Measurements from ENCODE around the gene AEBP1. TPM values are rescaled to one million over a fixed set of nuclear protein-coding genes. Genes with fewer than 3 reads are reported as not detected.
A peak's percentile ranks its signal among the peaks of the same experiment; 100 is the strongest.

The AEBP1 gene
- total and polyA plus RNA-seq, 9 of the 15 experiments (the other 6 are each of a cell fraction or from before 2014, with no cell fraction given) = 0.03 to 0.78 (median 0.30) TPM; not detected in 2

DNA sequence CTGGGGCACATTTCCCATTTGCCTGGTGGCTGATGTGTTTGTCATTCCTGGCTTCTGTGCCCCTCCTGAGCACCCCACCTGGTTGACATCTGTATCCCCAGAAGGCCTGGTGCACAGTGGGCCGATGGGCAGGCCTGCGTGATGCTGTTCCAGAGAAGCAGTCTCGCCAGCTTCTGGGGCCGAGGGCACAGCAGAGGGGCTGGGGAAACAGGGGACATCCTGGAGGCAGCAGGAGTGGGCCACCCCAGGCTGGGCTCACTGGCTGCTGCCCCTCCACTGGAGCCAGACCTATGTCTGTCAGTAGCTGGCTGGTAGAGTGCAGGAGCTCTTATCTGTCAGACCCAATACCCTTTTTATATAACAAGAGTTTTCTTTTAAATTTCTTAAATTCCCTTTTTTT, 37.9 kb downstream of the AEBP1 start:
- no peak overlapping the region for H3K4me2 ChIP-seq (ENCODE audit: insufficient read depth, low read length)
- peak overlapping the region in 1 of 2 experiments; percentile 80; a peak in 2 of 4 replicates for H3K9ac ChIP-seq (ENCODE audit: insufficient read depth in 1 of 2, low read depth in 2 of 2, low read length in 2 of 2)
- no peaks in the 10 kb centered on the region for H3K27me3 ChIP-seq (ENCODE audit: control insufficient read depth in 2 of 2, insufficient read depth in 2 of 2, low read length in 2 of 2)
- H3K36me3 ChIP-seq (ENCODE audit: control insufficient read depth, insufficient read depth, low read length) = no peaks in the 10 kb centered on the region
- H3K4me3 ChIP-seq = no peak overlapping the region
- H4K20me1 ChIP-seq (replicated peaks; ENCODE audit: control insufficient read depth, insufficient read depth, low read length) = no peaks in the 10 kb centered on the region; the same call in 1 of the 2 replicates
- ChIA-PET CTCF (ENCODE audit: low intra/inter-chr PET ratio) (no interaction called here), POLR2A (interaction anchor here (0.8 to 0.9 kb wide), 2 partner anchors 9 to 20 kb away, joined by 3 to 5 read pairs; no protein-coding TSS in a partner anchor)
- DNase-seq (ENCODE audit: extremely low read depth in 1 of 4, low spot score in 3 of 4) (no peak), FAIRE-seq (no peak), ATAC-seq (no peak)
- BruUV-seq (replicated peaks) = no TSS peak
- in situ Hi-C loops (cut with MboI) = no loop called here
- peaks cover 9 to 38% of the 10 kb centered on the region in 2 experiments for H3K4me1 ChIP-seq (replicated peaks in 1 of 2; ENCODE audit: control insufficient read depth in 2 of 2, insufficient read depth in 2 of 2, low read length in 2 of 2)
- H3K27ac ChIP-seq (ENCODE audit: extremely low read depth, low read depth, low read length) = no peak overlapping the region
- no peak for TF ChIP-seq ATF7 (IDR thresholded peaks at IDR 0.05)
- TF ChIP-seq YY1 (IDR thresholded peaks at IDR 0.05; ENCODE audit: borderline replicate concordance in 1 of 3, control insufficient read depth in 1 of 3, extremely low read depth in 1 of 3, insufficient read depth in 3 of 3, insufficient read length in 1 of 3, insufficient replicate concordance in 2 of 3, low read depth in 1 of 3, low read length in 2 of 3) = no peak
- TF ChIP-seq KLF6 (CRISPR knock-in tag; IDR thresholded peaks at IDR 0.05; ENCODE audit: borderline replicate concordance) = no peak
- no peak for TF ChIP-seq ZC3H8 (IDR thresholded peaks at IDR 0.05)
- TF ChIP-seq ZFP30 (CRISPR knock-in tag; IDR thresholded peaks at IDR 0.05; ENCODE audit: borderline replicate concordance) = no peak
- TF ChIP-seq CREBBP (IDR thresholded peaks at IDR 0.05; ENCODE audit: low read depth, low read length) = no peak
- TF ChIP-seq PCBP2 (IDR thresholded peaks at IDR 0.05; ENCODE audit: low read depth, low read length, poor library complexity, severe bottlenecking) = no peak
- TF ChIP-seq, protein P1, sequence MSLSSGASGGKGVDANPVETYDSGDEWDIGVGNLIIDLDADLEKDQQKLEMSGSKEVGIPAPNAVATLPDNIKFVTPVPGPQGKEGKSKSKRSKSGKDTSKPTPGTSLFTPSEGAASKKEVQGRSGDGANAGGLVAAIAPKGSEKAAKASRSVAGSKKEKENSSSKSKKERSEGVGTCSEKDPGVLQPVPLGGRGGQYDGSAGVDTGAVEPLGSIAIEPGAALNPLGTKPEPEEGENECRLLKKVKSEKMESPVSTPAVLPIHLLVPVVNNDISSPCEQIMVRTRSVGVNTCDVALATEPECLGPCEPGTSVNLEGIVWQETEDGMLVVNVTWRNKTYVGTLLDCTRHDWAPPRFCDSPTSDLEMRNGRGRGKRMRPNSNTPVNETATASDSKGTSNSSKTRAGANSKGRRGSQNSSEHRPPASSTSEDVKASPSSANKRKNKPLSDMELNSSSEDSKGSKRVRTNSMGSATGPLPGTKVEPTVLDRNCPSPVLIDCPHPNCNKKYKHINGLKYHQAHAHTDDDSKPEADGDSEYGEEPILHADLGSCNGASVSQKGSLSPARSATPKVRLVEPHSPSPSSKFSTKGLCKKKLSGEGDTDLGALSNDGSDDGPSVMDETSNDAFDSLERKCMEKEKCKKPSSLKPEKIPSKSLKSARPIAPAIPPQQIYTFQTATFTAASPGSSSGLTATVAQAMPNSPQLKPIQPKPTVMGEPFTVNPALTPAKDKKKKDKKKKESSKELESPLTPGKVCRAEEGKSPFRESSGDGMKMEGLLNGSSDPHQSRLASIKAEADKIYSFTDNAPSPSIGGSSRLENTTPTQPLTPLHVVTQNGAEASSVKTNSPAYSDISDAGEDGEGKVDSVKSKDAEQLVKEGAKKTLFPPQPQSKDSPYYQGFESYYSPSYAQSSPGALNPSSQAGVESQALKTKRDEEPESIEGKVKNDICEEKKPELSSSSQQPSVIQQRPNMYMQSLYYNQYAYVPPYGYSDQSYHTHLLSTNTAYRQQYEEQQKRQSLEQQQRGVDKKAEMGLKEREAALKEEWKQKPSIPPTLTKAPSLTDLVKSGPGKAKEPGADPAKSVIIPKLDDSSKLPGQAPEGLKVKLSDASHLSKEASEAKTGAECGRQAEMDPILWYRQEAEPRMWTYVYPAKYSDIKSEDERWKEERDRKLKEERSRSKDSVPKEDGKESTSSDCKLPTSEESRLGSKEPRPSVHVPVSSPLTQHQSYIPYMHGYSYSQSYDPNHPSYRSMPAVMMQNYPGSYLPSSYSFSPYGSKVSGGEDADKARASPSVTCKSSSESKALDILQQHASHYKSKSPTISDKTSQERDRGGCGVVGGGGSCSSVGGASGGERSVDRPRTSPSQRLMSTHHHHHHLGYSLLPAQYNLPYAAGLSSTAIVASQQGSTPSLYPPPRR (CRISPR knock-in tag; IDR thresholded peaks at IDR 0.05; ENCODE audit: borderline replicate concordance) = no peak
- no peak for TF ChIP-seq RBM15 (IDR thresholded peaks at IDR 0.05; ENCODE audit: insufficient read depth, low read length)
- TF ChIP-seq ZFP1 (CRISPR knock-in tag; IDR thresholded peaks at IDR 0.05) = no peak
- TF ChIP-seq ELF4 (CRISPR knock-in tag; IDR thresholded peaks at IDR 0.05) = no peak
- TF ChIP-seq BRF2 (IDR thresholded peaks at IDR 0.05; ENCODE audit: borderline replicate concordance, insufficient read depth, insufficient read length) = no peak
- H2AFZ ChIP-seq (ENCODE audit: low read depth, low read length) = no peak overlapping the region
- H3K9me3 ChIP-seq (replicated peaks; ENCODE audit: control insufficient read depth, insufficient read depth, low read depth, low read length) = no peaks in the 10 kb centered on the region
- no peaks in the 10 kb centered on the region for H3K79me2 ChIP-seq (ENCODE audit: control insufficient read depth, insufficient read depth, low read length)
- WGBS (ENCODE audit: insufficient coverage, low coverage, missing lambda C conversion rate) = 32% methylated on average over 4 of the region's 4 CpGs
- intact Hi-C loops (cut with micrococcal nuclease) = no loop called here
- H3K9me1 ChIP-seq (ENCODE audit: control insufficient read depth, insufficient read depth, low read length) = no peaks in the 10 kb centered on the region
